SK-N-SH (cell line): Measurements from ENCODE around the gene ITGAE. TPM values are rescaled to one million over a fixed set of nuclear protein-coding genes. Genes with fewer than 3 reads are reported as not detected.

Experiments
- CTCF ChIA-PET: fragments of 300-600, 350-600 bp; formaldehyde crosslinking; extraction: SDS; loops from one replicate; lab custom pipeline; 2021; lab: Yijun Ruan, JAX
- POLR2A ChIA-PET: fragments of 350-600 bp; sonication (Branson Sonifier 250); formaldehyde crosslinking; extraction: SDS; loops from one replicate; lab custom pipeline; 2020; ENCODE audit warnings: antibody characterized with exemption, inconsistent platforms; lab: Yijun Ruan, JAX
- DNase-seq: peaks from one replicate; pipeline ENCODE4 v3.0.0; 2012
- H2AFZ ChIP-seq: fragments of 200-600 bp; sonication (generic); 2 replicates; pipeline ENCODE4 v1.8.1; 2016; ENCODE audit warnings: antibody characterized with exemption, mild to moderate bottlenecking, low read depth
- H3F3A ChIP-seq: fragments of 200-600 bp; sonication (generic); replicated peaks from 2 replicates; pipeline ENCODE3; 2016; ENCODE audit warnings: antibody characterized with exemption, mild to moderate bottlenecking; ENCODE audit not compliant: insufficient read depth
- H3K27ac ChIP-seq, 2 experiments: fragments of 200-500 bp in 1 of 2; fragments of 200-600 bp in 1 of 2; sonication (Bioruptor generic) in 1 of 2; sonication (generic), shearing (Covaris generic) in 1 of 2; 2 replicates each; pipeline versions ENCODE4 v1.5.1 to v1.6.1; 2014 to 2016; ENCODE audit warnings: low read depth in 2 of 2, inconsistent platforms in 1 of 2, low read length in 1 of 2, mild to moderate bottlenecking in 1 of 2, mixed read lengths in 1 of 2
- H3K27me3 ChIP-seq: fragments of 200-600 bp; sonication (generic), shearing (Covaris generic); 2 replicates; pipeline ENCODE4 v1.6.1; 2016; ENCODE audit warnings: mixed run types; ENCODE audit not compliant: insufficient read depth
- H3K36me3 ChIP-seq, 2 experiments: fragments of 200-500 bp in 1 of 2; fragments of 200-600 bp in 1 of 2; sonication (Bioruptor generic) in 1 of 2; sonication (generic) in 1 of 2; replicated peaks in 1 of 2; 2 replicates each; pipeline versions ENCODE3 to v1.5.1; 2014 to 2016; ENCODE audit warnings: low read length in 1 of 2, mild to moderate bottlenecking in 1 of 2; ENCODE audit not compliant: insufficient read depth in 2 of 2, control insufficient read depth in 1 of 2
- H3K4me1 ChIP-seq, 2 experiments: fragments of 200-500 bp in 1 of 2; fragments of 200-600 bp in 1 of 2; sonication (Bioruptor generic) in 1 of 2; sonication (generic), shearing (Covaris generic) in 1 of 2; 2 replicates each; pipeline versions ENCODE4 v1.5.1 to v1.6.1; 2014 to 2016; ENCODE audit warnings: low read depth in 1 of 2, low read length in 1 of 2, mixed run types in 1 of 2; ENCODE audit not compliant: insufficient read depth in 2 of 2, control insufficient read depth in 1 of 2
- H3K4me2 ChIP-seq: fragments of 200-600 bp; sonication (generic), shearing (Covaris generic); 2 replicates; pipeline ENCODE4 v1.6.1; 2017; ENCODE audit warnings: mixed run types
- H3K4me3 ChIP-seq, 2 experiments: fragments of 200-500 bp in 1 of 2; fragments of 200-600 bp in 1 of 2; sonication (Bioruptor generic) in 1 of 2; sonication (generic), shearing (Covaris generic) in 1 of 2; 2 replicates each; pipeline versions ENCODE4 v1.5.1 to v1.8.1; 2014 to 2016; ENCODE audit warnings: low read depth in 2 of 2, inconsistent platforms in 1 of 2, low read length in 1 of 2, mild to moderate bottlenecking in 1 of 2, mixed read lengths in 1 of 2, moderate library complexity in 1 of 2
- H3K79me2 ChIP-seq: fragments of 200-600 bp; sonication (generic); 2 replicates; pipeline ENCODE4 v1.8.1; 2017; ENCODE audit warnings: mild to moderate bottlenecking; ENCODE audit not compliant: insufficient read depth
- H3K9ac ChIP-seq: fragments of 200-600 bp; sonication (generic); 2 replicates; pipeline ENCODE4 v1.6.1; 2017; ENCODE audit warnings: mixed run types
- H3K9me2 ChIP-seq: fragments of 200-600 bp; sonication (generic); 2 replicates; pipeline ENCODE4 v1.6.1; 2017; ENCODE audit warnings: mixed run types
- H3K9me3 ChIP-seq: fragments of 200-600 bp; sonication (generic); 2 replicates; pipeline ENCODE4 v1.6.1; 2017; ENCODE audit warnings: mixed run types, mild to moderate bottlenecking, moderate library complexity
- H4K20me1 ChIP-seq: fragments of 200-600 bp; sonication (generic); 2 replicates; pipeline ENCODE4 v1.6.1; 2017; ENCODE audit warnings: mild to moderate bottlenecking, mixed run types; ENCODE audit not compliant: insufficient read depth
- EZH2phosphoT487 ChIP-seq: fragments of 200-600 bp; sonication (generic); IDR thresholded peaks from 2 replicates; pipeline ENCODE4 v1.6.1; 2017; ENCODE audit warnings: low read depth, mixed run types, mild to moderate bottlenecking, antibody characterized with exemption, moderate library complexity, borderline replicate concordance
- FOXM1 ChIP-seq: IDR thresholded peaks from 2 replicates; pipeline ENCODE4 v1.4.0; 2012; ENCODE audit warnings: low read depth, mild to moderate bottlenecking
- GATA2 ChIP-seq: sonication (generic); formaldehyde crosslinking; IDR thresholded peaks from 2 replicates; pipeline ENCODE4 v1.5.0; 2020; ENCODE audit warnings: mild to moderate bottlenecking, missing genetic modification reagents
- JUND ChIP-seq: IDR thresholded peaks from 2 replicates; pipeline ENCODE4 v1.4.0; 2012
- MEF2A ChIP-seq: IDR thresholded peaks from 2 replicates; pipeline ENCODE4 v1.4.0; 2012; ENCODE audit warnings: low read depth, borderline replicate concordance
- MXI1 ChIP-seq: IDR thresholded peaks from 2 replicates; pipeline ENCODE4 v1.6.1; 2012; ENCODE audit warnings: mild to moderate bottlenecking, low read depth, low read length, improper control_type of control experiment
- NFIC ChIP-seq: IDR thresholded peaks from 2 replicates; pipeline ENCODE4 v1.4.0; 2012; ENCODE audit warnings: borderline replicate concordance
- NRF1 ChIP-seq: IDR thresholded peaks from 2 replicates; pipeline ENCODE4 v1.6.1; 2012; ENCODE audit warnings: low read depth, mild to moderate bottlenecking, low read length
- POLR2AphosphoS5 ChIP-seq: IDR thresholded peaks from 2 replicates; pipeline ENCODE4 v1.6.1; 2012; ENCODE audit warnings: low read depth, low read length
- RAD21 ChIP-seq: IDR thresholded peaks from 2 replicates; pipeline ENCODE4 v1.6.1; 2012; ENCODE audit warnings: mild to moderate bottlenecking, low read length
- SMC3 ChIP-seq: IDR thresholded peaks from 2 replicates; pipeline ENCODE4 v1.6.1; 2012; ENCODE audit warnings: low read depth, low read length, improper control_type of control experiment
- TCF12 ChIP-seq: IDR thresholded peaks from 2 replicates; pipeline ENCODE4 v1.4.0; 2012
- YY1 ChIP-seq: IDR thresholded peaks from 2 replicates; pipeline ENCODE4 v1.4.0; 2012; ENCODE audit warnings: low read depth, mild to moderate bottlenecking
- WGBS: methylation state at CpG from one replicate; pipeline ENCODE4 v1.1.6; 2017; ENCODE audit warnings: low lambda C conversion rate; 5-methylcytosine and 5-hydroxymethylcytosine counted together
- polyA plus RNA-seq, 3 experiments: library from polyadenylated mRNA; depleted of rRNA; stranded (reverse); fragments of >200 nt; gene quantifications; 2 replicates each; pipeline ENCODE4 v1.2.3, GENCODE V29; 2012
- TF ChIP-seq, protein P1 (sequence below): fragments of 150-350 bp; IDR thresholded peaks from 2 replicates; pipeline ENCODE4 v1.6.1; 2016; ENCODE audit warnings: mild to moderate bottlenecking, low read depth, low read length
- TF ChIP-seq, protein P2 (sequence below): IDR thresholded peaks from 2 replicates; pipeline ENCODE4 v1.4.0; 2012; ENCODE audit warnings: low read depth, borderline replicate concordance
- TF ChIP-seq, protein P3 (sequence below): IDR thresholded peaks from 2 replicates; pipeline ENCODE4 v1.6.1; 2012; ENCODE audit warnings: mild to moderate bottlenecking, low read depth, low read length, moderate library complexity
- TF ChIP-seq, protein P4 (sequence below): fragments of 150-350 bp; IDR thresholded peaks from 2 replicates; pipeline ENCODE4 v1.6.1; 2017; ENCODE audit warnings: antibody characterized with exemption, low read length, low read depth, borderline replicate concordance

The ITGAE gene
- polyA plus RNA-seq, 1 of the 3 experiments (the other 2 are of a cell fraction) = 56.7 TPM

DNA sequence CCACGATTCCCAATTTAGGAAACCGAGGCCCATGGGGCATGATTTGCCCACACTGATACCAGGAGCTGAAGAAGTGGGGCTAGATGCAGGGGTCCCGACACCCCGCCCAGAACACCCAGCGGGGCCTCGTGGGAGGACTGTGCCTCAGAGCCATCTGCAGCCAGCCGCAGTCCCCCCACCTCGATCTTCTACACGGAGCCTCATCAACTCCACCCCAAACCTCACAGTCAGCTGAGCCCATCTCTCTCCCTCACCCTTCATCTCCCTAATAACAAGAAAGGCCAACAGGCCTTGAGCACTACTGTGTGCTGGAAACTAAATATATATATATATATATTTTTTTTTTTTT lies 4.2 kb downstream of the ITGAE start:
- no peak overlapping the region for H3K9ac ChIP-seq
- H3K27me3 ChIP-seq = no peaks in the 10 kb centered on the region
- CTCF ChIA-PET = interaction anchor here (1.1 kb wide), 1 partner anchor 59 kb away, joined by 3 read pairs; no protein-coding TSS in a partner anchor
- H3K27ac ChIP-seq = no peak overlapping the region
- H3F3A ChIP-seq = peaks cover 7% of the 10 kb centered on the region
- no peaks in the 10 kb centered on the region for H3K9me3 ChIP-seq
- DNase-seq = no peak
- peaks cover 0 to 3% of the 10 kb centered on the region in 2 experiments; a peak in 1 of 4 replicates for H3K4me1 ChIP-seq
- no peaks in the 10 kb centered on the region for H3K9me2 ChIP-seq
- H2AFZ ChIP-seq = no peak overlapping the region
- no peaks in the 10 kb centered on the region for H3K79me2 ChIP-seq
- POLR2A ChIA-PET = no interaction called here
- H3K4me3 ChIP-seq = no peak overlapping the region
- 93% methylated on average over 9 of the region's 9 CpGs for WGBS
- H4K20me1 ChIP-seq = no peaks in the 10 kb centered on the region
- H3K36me3 ChIP-seq = no peaks in the 10 kb centered on the region
- no peak overlapping the region for H3K4me2 ChIP-seq
- TF ChIP-seq SMC3 (no peak), FOXM1 (no peak), RAD21 (no peak), JUND (no peak)
- TF ChIP-seq, protein P1, sequence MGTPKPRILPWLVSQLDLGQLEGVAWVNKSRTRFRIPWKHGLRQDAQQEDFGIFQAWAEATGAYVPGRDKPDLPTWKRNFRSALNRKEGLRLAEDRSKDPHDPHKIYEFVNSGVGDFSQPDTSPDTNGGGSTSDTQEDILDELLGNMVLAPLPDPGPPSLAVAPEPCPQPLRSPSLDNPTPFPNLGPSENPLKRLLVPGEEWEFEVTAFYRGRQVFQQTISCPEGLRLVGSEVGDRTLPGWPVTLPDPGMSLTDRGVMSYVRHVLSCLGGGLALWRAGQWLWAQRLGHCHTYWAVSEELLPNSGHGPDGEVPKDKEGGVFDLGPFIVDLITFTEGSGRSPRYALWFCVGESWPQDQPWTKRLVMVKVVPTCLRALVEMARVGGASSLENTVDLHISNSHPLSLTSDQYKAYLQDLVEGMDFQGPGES = no peak
- TF ChIP-seq, protein P2, sequence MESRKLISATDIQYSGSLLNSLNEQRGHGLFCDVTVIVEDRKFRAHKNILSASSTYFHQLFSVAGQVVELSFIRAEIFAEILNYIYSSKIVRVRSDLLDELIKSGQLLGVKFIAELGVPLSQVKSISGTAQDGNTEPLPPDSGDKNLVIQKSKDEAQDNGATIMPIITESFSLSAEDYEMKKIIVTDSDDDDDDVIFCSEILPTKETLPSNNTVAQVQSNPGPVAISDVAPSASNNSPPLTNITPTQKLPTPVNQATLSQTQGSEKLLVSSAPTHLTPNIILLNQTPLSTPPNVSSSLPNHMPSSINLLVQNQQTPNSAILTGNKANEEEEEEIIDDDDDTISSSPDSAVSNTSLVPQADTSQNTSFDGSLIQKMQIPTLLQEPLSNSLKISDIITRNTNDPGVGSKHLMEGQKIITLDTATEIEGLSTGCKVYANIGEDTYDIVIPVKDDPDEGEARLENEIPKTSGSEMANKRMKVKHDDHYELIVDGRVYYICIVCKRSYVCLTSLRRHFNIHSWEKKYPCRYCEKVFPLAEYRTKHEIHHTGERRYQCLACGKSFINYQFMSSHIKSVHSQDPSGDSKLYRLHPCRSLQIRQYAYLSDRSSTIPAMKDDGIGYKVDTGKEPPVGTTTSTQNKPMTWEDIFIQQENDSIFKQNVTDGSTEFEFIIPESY = no peak

DNA sequence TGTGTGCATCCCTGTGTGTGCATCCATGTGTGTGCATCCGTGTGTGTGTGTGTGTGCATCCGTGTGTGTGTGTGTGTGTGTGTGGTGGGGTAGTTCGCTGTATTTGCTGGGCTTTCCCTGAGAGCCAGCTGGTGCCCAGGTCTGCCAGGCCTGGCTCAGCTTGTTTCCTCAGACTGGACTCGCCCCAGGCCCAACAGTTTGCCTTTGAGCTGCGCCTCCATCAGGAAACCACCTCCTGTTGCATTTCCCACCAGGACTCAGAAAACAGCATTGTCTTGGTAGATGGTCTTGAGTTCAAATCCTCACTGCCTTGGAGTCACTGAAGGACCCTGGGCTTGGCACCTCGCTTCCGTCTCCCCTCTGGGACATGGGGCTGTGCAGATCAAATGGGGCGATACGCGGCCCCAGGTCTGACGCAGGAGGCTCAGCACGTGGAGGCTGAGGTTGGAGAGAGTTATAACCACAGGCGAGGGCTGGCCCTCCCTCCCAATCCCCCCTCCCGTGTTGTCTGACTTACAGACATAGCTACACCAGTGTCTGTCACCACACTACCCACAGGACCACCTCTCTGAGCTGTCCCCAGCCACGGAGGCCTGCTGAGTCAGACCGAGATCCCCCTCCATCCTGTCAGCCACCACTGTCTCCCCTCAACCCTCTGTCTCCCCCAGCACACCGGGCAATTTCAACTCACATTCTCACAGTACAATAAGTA lies 4.7 kb downstream of the ITGAE start:
- H3K9ac ChIP-seq = no peak overlapping the region
- H3K9me2 ChIP-seq = no peaks in the 10 kb centered on the region
- H3K79me2 ChIP-seq = no peaks in the 10 kb centered on the region
- peaks cover 9% of the 10 kb centered on the region for H3F3A ChIP-seq
- H3K4me3 ChIP-seq = no peak overlapping the region
- H3K4me1 ChIP-seq = no peaks in the 10 kb centered on the region
- CTCF ChIA-PET = interaction anchor here (1.1 kb wide), 1 partner anchor 59 kb away, joined by 3 read pairs; no protein-coding TSS in a partner anchor
- no peak for DNase-seq
- no peak overlapping the region for H2AFZ ChIP-seq
- H3K36me3 ChIP-seq = no peaks in the 10 kb centered on the region
- no peaks in the 10 kb centered on the region for H3K27me3 ChIP-seq
- H3K27ac ChIP-seq = no peak overlapping the region
- no peak overlapping the region for H3K4me2 ChIP-seq
- TF ChIP-seq, protein P3, sequence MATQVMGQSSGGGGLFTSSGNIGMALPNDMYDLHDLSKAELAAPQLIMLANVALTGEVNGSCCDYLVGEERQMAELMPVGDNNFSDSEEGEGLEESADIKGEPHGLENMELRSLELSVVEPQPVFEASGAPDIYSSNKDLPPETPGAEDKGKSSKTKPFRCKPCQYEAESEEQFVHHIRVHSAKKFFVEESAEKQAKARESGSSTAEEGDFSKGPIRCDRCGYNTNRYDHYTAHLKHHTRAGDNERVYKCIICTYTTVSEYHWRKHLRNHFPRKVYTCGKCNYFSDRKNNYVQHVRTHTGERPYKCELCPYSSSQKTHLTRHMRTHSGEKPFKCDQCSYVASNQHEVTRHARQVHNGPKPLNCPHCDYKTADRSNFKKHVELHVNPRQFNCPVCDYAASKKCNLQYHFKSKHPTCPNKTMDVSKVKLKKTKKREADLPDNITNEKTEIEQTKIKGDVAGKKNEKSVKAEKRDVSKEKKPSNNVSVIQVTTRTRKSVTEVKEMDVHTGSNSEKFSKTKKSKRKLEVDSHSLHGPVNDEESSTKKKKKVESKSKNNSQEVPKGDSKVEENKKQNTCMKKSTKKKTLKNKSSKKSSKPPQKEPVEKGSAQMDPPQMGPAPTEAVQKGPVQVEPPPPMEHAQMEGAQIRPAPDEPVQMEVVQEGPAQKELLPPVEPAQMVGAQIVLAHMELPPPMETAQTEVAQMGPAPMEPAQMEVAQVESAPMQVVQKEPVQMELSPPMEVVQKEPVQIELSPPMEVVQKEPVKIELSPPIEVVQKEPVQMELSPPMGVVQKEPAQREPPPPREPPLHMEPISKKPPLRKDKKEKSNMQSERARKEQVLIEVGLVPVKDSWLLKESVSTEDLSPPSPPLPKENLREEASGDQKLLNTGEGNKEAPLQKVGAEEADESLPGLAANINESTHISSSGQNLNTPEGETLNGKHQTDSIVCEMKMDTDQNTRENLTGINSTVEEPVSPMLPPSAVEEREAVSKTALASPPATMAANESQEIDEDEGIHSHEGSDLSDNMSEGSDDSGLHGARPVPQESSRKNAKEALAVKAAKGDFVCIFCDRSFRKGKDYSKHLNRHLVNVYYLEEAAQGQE = no peak
- TF ChIP-seq, protein P1 = no peak
- TF ChIP-seq NFIC = no peak
- TF ChIP-seq MXI1 = no peak
- TF ChIP-seq FOXM1 = no peak
- no peak for TF ChIP-seq TCF12
- no peak for TF ChIP-seq EZH2phosphoT487
- TF ChIP-seq MEF2A = no peak
- TF ChIP-seq YY1 = no peak
- no peak for TF ChIP-seq NRF1
- TF ChIP-seq, protein P4, sequence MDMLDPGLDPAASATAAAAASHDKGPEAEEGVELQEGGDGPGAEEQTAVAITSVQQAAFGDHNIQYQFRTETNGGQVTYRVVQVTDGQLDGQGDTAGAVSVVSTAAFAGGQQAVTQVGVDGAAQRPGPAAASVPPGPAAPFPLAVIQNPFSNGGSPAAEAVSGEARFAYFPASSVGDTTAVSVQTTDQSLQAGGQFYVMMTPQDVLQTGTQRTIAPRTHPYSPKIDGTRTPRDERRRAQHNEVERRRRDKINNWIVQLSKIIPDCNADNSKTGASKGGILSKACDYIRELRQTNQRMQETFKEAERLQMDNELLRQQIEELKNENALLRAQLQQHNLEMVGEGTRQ = no peak
- no peak for TF ChIP-seq GATA2 (CRISPR knock-in tag)
- TF ChIP-seq SMC3 = no peak
- no peak for TF ChIP-seq POLR2AphosphoS5
- POLR2A ChIA-PET = no interaction called here
- no peaks in the 10 kb centered on the region for H4K20me1 ChIP-seq
- WGBS = 85% methylated on average over 10 of the region's 17 CpGs
- H3K9me3 ChIP-seq = no peaks in the 10 kb centered on the region
